Measurements from ENCODE around the gene ADAM17. TPM values are rescaled to one million over a fixed set of nuclear protein-coding genes. Genes with fewer than 3 reads are reported as not detected.

Gene ADAM17
- total RNA-seq, 1 experiment from 2014 or later: 34.3 TPM

- DNase-seq (ENCODE audit: low read depth): no peak
Measured at GRCh38 chr2:9471206-9471605, 84.4 kb downstream of the ADAM17 start.

- DNase-seq (ENCODE audit: low read depth): no peak
Measured at GRCh38 chr2:9467687-9468086, 87.9 kb downstream of the ADAM17 start.

GRCh38 chr2:9466147-9466683, 89.4 kb downstream of the ADAM17 start:
- no peak for DNase-seq (ENCODE audit: low read depth)

- DNase-seq (ENCODE audit: low read depth): no peak
Measured at GRCh38 chr2:9465170-9465569, 90.5 kb downstream of the ADAM17 start.

DNA sequence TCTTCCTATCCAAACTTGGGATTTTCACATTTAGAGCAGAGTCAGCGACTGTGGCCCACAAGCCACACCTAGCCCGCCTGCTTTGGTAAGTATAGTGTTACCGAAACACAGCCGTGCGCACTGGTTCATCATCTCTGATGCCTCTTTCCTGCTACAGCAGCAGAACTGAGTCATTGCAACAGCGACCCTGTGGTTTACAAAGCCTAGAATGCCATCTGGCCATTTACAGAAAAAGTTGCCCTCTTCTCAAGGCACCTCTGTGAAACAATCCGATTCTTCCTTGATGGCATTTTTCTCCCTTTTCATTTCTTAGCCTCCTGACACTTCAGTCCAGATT, 92.0 kb downstream of the ADAM17 start:
- peak; percentile 62 for DNase-seq (ENCODE audit: low read depth)

DNA sequence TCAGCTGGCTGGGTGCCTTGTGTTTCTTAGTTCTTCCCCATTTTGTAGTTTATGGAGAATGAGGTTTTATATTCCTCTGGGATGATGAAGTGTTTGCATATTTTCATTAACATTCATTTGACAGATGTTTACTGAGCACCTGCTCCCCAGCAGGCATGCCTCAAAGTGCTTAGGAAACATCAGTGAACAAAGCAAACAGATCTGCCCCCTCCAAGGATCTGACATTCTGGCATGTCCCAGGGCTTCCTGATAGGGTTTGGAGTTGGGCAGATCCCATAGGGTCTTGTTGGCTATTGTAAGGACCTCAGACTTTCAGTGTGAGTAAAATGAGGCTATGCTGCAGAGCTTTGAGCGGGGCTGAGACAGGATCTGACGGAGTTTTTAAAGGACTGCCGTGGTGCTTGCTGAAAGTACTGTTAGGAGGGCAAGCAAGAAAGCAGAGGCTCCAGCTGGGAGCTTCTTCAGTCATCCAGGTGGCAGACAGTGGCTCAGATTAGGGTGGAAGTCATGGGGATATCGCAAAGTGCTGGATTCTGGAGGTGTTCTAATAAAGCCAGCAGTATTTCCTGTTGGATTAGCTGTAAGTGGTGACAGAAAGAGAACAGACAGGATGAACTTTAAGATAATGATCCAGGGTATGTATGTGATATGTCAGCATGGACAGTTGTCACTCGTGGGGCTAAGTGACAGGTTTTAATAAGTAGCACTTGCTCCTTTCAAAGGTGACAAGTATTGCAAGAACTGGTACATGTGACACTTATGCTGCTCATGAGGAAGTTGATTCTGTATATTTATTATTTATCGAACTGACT, 92.5 kb downstream of the ADAM17 start:
- DNase-seq (ENCODE audit: low read depth): no peak

DNA sequence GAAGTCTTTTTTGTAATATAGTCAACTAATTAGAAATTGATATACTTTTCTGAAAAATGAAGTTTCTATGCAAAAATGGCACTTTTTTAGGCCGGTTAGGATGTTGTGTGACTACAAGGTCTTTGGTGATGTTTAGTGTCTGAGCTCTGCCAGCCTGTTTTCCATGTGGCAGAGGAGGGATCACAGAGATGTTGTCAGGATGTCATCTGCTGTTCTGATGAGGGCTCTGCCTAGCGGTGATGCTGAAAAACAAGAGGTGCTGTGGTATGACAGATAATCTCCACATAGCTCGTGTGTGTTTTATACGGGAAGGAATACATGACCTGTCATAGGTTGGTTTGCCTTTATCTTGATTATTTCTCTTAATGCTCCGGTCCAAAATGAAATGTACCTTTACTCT, 93.3 kb downstream of the ADAM17 start:
- DNase-seq (ENCODE audit: low read depth): no peak

- DNase-seq (ENCODE audit: low read depth): no peak
Measured at GRCh38 chr2:9461079-9461478, 94.6 kb downstream of the ADAM17 start.

DNA sequence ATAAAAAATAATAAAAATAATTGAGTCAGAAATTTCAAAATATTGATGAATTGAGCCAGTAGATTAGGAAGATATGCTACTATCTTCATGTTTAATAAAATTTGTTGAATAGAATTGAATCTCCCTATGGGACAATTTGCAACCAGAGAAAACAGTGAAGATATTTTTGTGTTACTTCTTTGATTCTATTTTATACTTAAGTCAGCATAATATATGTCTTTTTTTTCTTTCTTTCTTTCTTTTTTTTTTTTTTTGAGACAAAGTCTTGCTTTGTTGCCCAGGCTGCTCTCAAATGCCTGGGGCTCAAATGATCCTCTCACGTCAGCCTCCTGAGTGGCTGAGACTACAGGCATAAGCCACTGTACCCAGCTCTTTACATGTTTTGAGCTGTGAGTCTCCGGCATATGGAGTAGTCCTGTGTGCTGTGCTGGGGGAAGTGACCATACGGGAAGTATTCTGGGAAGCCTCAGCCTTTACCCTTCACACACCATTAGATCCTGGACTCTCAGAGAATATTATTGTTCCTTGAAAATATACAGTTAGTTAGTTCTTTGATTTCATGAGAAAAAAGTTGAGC, 95.1 kb downstream of the ADAM17 start:
- DNase-seq (ENCODE audit: low read depth): no peak

GRCh38 chr2:9451231-9451630, 104.4 kb downstream of the ADAM17 start:
- no peak for DNase-seq (ENCODE audit: low read depth)

- no peak for DNase-seq (ENCODE audit: low read depth)
Measured at GRCh38 chr2:9445089-9445488, 110.5 kb downstream of the ADAM17 start.

GRCh38 chr2:9443526-9443925, 112.1 kb downstream of the ADAM17 start:
- no peak for DNase-seq (ENCODE audit: low read depth)

DNA sequence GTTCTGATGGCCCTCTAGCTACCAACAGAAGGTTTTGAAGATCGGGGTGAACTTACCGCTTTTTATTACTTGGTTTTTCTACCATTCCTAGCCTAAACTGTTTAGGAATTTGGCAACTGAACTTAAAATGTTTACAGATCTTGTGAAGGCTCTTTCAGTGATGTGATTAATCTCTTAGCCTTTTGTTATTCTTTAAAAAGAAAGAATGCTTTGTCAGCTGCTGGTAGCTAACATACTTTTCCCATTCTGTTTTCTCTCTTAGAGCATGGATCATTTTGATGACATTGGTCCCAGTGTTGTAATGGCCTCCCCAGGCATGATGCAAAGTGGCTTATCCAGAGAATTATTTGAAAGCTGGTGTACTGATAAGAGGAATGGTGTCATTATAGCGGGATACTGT, 114.1 kb downstream of the ADAM17 start:
- no peak for DNase-seq (ENCODE audit: low read depth)

DNA sequence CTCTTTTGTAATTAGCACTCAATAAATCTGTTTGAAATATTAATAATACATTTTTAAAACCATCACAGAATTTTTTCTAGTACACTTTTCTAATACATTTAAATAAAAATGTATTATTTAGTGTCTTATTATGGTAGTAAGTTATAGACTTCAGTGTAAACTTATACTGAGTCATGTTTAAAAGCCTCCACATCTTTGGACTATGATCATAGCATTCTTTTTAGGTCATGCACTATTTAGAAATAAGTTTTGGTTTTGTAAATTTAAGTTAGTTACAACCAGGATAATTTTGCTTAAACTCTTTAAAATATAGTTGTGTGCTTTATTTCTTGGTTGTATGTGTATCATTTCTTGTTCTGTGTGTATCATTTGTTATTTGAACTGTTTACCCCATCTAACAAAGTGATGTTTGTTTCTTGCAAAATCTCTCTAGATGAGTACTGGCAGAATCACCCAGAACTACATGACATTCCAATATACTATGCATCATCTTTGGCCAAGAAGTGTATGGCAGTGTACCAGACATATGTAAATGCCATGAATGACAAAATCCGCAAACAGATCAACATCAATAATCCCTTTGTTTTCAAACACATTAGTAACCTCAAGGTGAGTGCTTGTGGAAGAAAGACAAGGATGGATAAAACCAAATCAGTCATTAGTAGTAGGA, 115.4 kb downstream of the ADAM17 start:
- no peak for DNase-seq (ENCODE audit: low read depth)

GRCh38 chr2:9439536-9439935, 116.1 kb downstream of the ADAM17 start:
- DNase-seq (ENCODE audit: low read depth): no peak

Other genes with a start within 250 kb of the ADAM17 start
- gene ITGB1BP1, start 132.3 kb downstream of the ADAM17 start, total RNA-seq (2014; rRNA removed; shearing (Covaris generic)): 34.5 and 44.4 TPM in 2 replicates
- gene CPSF3, start 132.2 kb downstream of the ADAM17 start, total RNA-seq (2014; rRNA removed; shearing (Covaris generic)): 95.6 and 164 TPM in 2 replicates
- gene IAH1, start 81.3 kb downstream of the ADAM17 start, total RNA-seq (2014; rRNA removed; shearing (Covaris generic)): 34.6 and 38.1 TPM in 2 replicates
- gene YWHAQ, start 75.2 kb upstream of the ADAM17 start, total RNA-seq (2014; rRNA removed; shearing (Covaris generic)): 586 and 605 TPM in 2 replicates